RKO (cell line): ENCODE results near the gene KIF1B.

Source experiments
- DNase-seq: peaks from one replicate; pipeline ENCODE4 v3.0.0-alpha.2; 2016; ENCODE audit warnings: low spot score

The KIF1B gene

GRCh38 chr1:10430216-10431069, 220.1 kb downstream of the KIF1B start, which contains the start of gene CENPS:
CENPS (plus strand) TSS chr1:10430433; CDS start chr1:10430518, 85 bp downstream.
- DNase-seq = peak; percentile 88
